Activated T-helper 1 cell treated with anti-CD3 and anti-CD28 coated beads, Interleukin-2, amount 50 U/mL, for 16 hours (primary cell): ENCODE measurements around the gene WDR26.

Source experiments
- DNase-seq, 2 donors: peaks; one replicate each; pipeline ENCODE4 v3.0.0-alpha.2; 2020; ENCODE audit warnings: low read depth in 1 of 2, low spot score in 1 of 2

WDR26 gene

DNA sequence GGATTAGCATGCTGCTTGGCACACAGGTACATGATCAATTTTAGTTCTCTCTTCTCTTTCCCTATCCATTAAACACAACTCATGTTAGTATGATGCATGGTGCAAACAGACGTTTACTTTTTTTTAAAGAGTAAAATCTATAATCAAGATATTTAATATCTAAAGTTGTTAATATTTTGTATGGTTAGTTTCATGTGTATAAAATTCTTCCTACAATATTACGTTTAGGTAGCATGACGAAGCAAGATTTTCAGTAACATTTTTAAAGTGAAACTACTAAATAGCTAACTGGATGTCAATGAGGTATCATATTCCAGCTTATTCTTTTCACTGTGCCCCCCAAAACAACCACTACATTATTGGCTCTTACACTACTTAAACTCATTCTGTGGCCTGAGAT lies 41.3 kb downstream of the WDR26 start:
- DNase-seq: no peak

DNA sequence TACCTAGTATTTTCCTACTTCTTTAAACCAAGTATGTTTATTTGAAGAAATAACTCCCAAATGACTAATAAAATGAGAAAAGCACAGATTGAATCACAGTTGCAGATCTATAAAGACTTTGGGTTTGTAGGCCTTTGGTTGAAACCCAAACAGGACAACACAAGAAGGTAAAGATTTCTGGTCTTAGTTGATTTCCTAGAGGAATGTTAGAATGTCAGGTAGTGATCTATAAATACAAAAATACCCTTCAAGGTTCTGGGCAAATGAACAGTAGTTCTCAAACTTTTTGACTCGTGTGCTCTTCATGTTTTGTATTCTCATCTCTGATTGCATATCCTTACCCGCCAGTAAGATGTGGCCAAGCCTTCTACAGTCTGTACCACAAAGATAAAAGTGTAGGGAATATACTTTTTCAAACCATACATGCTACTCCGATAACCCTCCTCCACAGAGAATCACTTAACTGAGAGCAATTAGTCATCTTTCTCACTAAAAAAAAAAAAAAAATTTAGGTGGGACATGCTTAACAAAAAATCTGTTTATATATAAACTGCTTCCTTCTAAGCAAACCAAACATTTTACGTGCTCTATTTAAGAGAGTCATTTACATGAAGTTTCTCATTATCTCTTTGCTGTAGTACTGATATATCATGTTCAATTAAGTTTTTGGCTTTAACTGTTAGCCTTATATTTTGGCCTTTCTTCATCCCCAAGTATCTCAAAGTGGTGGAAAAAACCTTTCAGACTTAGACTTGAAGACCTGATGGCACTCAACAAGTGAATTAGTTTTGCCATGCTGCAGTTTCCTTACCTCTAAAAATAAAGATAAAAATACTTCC lies 42.0 kb downstream of the WDR26 start:
- no peak for DNase-seq

DNA sequence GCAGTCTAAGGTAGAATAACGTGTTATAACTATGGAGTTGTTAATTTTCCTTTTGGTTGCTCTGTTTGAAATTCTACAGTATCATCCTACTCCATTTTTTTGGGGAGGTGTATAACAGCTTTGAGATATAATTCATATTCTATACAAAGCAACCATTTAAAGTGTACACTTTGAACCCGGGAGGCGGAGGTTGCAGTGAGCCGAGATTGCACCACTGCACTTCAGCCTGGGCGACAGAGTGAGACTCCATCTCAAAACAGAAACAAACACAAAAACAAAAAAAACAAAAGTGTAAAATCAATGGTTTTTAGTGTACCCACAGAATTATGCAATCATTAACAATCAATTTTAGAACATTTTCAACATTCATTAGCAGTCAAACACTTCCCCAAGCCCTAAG lies 44.1 kb downstream of the WDR26 start:
- no peak for DNase-seq

DNA sequence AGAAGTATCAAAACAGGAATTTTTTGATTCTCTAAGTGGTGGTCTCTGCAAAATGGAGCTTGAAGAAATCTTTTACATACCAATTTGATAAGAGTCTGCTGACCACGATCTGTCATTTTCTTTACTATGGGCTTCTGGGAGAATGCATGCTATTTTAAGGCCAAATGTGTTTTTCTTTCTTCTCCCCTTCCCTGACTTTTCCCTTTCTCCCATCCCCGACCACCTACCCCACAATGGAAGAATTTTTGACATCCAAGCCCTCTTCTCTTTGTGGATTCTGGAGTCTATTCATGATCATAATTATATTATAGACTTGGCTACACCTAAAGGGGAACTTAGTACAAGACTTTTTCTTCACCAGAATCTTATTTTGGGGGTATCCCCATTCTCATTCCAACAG lies 46.7 kb downstream of the WDR26 start:
- no peak for DNase-seq

DNA sequence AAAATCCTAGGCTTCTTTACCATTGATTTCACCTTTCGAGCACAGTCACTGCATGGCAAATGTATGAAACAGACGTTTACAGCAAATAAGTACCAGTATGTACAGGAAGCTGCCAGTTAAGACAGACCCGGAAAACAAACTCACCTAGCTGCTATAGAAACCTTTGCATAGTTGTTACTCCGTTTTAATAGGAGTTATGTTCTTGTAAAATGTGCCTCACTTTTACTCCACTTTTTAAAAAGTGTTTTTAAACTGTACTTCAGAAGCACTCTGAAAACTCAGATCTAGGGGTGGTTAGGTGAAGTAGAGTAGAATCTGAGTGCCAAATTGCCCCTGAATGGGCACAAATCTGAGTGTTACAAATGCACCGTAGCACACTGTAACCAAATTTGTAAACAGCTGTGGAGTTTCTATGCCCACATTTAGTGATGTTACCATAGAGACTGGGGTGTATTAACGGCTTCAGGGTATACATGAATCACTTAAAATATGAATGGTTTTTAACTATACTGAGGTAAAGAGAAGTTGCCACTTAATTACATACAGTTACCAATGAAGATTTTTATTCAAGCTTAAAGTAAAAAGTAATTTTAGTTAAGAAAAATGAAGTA lies 47.2 kb downstream of the WDR26 start:
- no peak for DNase-seq

DNA sequence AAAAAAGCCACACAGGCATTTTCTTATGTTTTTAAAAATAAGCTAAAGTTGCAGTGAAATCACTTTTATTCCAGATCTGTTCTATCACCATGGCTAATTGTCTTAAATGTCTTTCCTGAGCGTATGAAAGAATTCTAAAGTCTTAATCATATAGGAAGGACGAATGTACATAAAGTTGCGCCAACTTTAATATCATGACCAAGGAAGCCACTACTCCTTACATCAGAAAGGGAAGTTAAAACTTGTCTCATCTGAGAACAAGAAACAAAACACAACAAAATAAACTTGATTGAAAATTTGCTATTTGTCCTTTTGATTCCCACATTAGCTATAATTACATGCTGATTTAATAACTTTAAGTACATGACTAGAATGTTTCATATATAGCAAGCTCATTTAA lies 51.4 kb downstream of the WDR26 start:
- no peak for DNase-seq

DNA sequence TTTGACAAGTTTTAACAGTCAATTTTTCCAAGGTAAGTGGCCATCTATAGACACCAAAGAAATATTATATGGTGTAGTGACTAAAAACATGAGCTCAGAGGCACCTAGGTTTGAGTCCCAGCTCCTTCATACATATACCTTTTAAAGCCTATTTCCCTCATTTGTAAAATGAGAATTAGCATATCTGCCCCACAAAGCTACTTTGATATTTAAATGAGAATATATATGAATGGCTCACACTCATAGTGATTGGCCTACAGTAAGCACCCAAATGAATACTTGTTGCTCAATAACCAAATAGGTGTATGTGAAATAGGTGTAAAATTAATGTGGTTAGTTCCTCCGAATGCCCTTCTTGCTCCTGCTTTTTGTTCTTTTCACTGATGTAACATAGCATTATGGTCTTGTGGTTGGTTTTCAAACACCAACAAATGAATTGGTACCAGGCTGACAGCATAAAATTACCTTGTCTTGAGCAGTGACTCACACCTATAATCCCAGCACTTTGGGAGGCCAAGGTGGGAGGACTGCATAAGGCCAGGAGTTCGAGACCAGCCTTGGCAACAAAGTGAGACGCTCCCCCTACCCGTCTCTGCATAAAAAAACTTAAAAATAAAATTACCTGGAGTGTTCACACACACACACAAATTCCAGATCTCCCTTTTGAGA lies 52.6 kb downstream of the WDR26 start:
- DNase-seq: no peak

DNA sequence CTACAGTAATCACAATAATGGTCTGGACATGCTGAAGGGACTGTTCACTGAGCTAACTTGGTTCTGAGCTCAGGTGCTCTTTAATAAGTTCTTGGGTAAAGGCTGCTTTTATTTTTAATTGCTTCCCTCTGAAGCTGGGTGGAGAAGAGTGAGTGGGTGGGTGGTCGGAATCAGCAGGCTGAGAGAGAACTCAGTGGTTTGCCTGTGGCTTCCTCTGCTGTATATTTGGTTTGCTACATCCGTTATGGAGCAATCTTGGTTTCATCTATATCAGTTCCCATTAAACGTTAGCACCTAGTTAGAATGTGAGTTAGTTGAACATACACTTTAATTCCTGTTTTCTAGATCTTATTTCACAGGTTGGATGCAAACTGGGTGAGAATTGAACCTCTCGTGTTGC lies 54.6 kb downstream of the WDR26 start:
- no peak for DNase-seq

DNA sequence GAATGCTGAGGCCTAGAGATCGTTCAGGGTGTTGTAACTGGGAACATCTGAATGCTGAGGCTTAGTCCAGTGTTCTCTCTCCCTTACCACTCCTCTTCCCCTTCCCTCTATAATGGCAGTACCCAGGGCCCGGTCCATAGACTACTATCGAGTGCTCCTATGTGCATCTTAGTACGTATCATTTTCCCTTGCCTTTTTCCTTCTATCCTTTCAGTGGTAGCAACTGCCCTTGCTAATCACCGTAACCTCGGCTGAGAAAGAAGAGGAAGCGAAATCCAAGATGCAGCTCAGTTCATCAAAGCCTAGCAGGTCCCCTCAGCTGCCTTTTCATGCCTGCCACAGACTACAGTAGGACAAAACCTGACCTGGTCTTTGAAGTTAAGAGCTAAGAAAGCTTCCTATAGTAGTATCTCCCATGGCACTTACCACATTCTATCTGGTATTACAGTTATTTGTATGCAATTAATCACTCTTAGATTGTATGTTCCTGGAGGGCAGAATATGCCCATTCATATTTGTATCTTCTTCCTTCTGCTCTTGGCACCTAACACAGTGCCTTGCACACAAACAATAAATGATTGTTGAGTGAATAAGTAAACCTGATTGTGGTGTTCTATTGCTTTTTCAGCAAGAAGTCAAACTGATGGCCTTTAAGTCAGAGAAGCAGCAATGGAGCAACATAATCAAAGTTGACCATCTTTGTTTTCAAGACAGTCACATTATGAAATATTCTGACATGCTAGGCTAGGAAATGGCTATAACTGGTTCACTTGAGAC lies 55.6 kb downstream of the WDR26 start:
- no peak for DNase-seq

DNA sequence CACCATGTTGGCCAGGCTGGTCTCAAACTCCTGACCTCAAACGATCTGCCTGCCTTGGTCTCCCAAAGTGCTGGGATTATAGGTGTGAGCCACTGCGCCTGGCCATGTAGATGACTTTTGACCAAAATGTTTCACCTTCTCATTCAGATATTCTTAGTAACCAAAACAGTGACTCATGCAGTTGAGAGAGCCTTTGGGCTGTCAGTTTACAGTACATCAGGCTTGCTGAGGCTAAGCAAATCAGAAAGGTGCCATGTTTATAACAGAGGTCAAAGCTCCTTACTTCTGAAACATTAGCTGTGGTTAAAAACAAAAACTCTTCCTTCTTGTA lies 57.0 kb downstream of the WDR26 start:
- no peak for DNase-seq

DNA sequence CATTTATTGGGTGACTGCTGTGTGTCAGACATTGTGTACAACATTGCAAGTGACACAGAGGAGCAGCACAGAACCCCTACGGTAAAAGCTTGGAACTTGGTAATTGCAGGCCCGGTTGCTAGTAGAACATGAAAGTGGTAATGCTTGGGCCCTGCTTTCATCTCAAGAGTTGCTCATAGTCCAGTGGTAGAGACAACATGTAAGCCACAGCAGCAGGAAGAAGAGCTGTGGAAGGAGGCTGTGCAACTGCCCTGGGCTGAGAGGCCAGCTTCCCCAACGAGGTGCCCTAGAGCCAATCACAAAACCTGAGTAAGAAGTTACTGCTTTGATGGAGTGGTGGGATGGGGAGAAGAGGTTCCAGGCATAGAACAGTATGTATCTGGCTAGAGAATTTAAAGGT lies 59.5 kb downstream of the WDR26 start:
- DNase-seq: no peak

DNA sequence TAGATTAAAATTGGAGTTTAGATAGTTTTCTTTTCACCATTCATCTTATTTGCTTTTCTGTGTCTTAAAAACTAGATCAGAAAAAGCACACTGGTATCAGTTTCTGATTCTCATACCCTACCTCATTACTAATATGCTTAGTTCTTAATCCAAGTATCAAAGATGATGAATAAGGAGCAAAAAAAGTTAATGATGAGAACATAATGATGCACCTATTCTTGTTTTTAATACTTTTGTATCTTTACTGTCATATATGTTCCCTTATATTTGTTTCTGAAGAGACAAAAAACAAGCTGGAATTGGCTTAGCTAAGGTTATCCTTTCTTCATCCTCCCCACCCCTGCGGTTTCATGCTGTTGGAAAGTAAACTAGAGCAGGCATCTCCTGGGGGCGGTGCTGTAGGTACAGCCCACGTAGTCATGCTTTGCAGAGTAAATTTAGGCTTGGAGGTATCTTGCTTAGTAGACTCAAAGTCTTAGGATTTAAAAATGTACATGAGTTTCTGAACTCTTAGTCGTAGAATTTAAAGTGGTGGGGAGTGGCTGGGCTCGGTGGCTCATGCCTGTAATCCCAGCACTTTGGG lies 61.5 kb downstream of the WDR26 start:
- DNase-seq: no peak

DNA sequence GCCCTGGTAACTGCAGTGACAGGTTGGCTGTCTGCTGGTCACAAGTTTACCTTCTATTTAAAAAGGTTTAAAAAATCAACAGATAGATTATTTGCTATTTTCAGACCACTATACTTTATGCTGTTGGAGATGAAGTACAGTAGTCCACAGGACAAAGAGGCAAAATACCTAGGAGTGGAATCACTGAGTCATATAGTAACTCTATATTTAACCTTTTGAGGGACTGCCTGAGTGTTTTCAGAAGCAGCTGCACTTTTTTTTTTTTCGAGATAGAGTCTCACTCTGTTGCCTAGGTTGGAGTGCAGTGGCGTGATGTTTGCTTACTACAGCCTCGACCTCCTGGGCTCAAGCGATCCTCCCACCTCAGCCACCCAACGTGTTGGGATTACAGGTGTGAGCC lies 66.2 kb downstream of the WDR26 start:
- no peak for DNase-seq

DNA sequence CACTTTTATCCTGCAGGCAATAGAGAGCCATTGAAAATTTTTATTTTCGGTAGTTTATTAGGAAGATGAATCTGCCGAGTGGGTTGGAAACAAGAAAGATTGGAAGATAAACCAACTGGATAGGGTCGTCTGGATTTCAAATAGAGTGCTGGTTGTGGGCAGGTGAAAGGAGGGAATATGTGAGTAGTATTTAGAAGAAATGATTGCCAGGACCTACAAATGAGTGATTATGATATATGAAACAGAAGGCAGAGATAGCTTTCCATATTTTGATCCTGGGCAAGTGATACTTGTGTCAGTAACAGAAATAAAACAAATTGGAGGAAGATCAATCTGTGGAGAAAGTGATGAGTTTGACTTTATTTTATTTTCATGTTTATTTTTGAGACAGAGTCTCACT lies 75.4 kb downstream of the WDR26 start:
- no peak for DNase-seq

DNA sequence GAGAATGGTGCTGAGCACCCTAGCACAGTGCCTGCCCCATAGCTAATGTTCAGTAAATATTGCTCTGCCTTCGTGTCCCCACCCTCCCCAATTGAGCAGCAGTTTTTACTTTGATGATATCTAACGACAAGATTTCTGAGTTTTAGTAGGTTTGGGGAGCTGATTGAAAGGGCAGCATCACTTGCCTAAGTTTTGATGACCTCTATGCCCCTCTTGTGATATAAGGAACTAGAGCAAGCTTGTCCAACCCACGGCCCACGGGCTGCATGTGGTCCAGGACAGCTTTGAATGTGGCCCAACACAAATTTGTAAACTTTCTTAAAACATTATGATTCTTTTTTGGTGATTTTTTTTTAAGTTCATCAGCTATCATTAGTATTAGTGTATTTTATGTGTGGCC lies 76.4 kb downstream of the WDR26 start:
- DNase-seq: no peak

DNA sequence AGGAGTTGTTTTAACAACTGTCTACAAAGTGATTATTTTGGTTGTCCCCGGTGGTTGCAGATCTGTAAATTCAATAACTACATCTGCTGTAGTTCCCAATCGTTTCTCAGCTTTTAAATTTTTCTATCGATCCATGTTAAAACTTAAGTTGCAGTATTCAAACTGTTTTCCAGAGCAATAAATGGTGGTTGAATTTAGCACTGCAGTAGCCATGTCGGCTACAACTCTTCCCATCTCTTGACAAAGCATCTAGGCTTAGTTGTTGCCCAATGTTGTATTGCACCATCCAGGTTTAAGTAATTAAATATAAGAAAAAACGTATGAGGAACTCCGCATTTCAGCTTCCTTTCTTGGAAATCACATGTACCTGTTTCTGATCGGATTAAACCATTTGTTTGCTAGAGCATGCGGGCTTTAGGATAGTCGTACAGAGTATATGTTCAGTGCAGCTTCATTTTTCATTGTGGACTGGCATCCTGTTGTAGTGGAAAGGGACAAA lies 76.9 kb downstream of the WDR26 start:
- DNase-seq: no peak

DNA sequence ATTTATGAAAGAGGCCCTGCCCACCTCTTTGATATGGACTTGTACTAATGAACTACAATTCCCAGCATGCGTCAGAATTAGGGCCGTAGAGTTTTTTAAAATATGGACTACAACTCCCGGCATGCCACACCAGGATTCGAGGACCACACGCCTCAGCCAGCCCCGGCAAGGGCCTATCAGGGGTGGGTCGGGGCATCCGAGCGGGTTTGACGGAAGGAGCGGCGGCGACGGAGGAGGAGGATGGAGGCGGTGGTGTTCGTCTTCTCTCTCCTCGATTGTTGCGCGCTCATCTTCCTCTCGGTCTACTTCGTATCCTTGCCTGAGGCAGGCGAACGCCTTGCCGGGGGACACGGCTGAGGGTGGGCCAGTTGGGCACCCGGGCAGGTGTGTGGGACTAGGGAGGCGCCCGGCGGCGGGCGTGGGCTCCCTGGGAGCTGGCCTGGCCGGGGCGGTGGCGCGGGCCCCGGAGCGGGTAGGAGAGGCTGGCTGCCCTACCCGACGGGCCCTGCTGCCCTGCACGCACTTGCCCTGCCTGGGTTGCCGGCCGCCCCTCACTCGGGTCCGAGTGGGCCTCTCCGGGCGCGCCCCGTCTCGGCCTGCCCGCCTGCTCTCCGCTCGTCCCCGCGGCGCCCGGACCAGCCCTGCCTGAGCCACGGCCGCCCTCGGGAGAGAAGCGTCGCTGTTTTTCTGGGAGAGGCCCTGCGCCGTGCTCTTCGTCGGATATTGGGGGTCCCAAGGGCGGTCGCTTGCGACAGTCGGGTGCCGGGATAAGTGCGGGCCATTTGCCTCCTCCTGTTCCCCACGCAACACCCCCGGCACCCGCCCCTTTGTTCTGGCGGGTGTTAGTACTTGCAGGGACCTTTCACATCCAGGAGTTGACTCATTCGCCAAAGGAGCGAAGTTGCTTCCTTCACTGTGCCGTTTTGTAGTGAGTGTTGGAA lies 77.6 kb downstream of the WDR26 start, which contains the start of gene CNIH4:
CNIH4 (plus strand) TSS at position 195 of the 941 bp plus-strand sequence; CDS start at position 241, 46 bp downstream.
- DNase-seq: peak; percentile 74 to 83

DNA sequence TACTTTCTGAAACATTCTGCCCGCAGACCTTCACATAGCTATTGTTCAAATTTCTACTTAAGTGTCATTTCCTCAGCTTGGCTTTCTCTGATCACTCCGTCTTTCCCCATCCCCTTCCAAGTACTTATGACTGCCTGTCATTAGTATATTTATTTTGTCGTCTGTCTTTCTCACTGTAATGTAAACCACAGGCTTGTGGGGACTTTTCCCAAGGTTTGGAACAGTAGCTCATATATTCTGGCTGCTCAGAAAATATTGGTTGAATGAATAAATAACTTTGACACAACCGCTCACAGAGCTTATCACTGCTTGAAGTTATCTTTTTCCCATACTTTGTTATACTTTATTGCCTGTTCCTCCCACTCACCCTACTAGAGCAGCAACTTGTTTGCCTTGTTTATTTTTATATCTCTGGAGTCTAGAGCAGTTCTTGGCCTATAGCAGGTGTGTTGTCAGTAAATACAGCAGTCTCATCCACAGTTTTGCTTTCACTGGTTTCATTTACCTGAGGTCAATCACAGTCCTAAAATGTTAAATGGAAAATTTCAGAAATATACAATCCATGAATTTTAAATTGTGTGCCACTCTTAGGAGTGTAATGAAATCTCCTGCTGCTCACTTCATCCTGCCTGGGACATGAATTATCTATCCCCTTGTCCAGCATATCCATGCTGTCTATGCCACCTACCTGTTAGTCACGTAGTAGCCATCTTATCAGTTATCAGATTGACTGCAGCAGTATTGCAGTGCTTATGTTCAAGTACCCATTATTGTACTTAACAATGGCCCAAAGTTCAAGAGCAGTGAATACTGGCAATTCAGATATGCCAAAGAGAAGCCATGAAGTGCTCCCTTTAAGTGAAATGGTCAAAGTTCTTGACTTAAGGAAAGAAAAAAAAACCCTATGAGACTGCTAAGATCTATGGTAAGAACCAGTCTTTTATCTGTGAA lies 80.3 kb downstream of the WDR26 start:
- no peak for DNase-seq
